GM19238 (cell line): ENCODE results near the gene MYB.
"Not testable (repeated sequence)": the region's sequence is repeated elsewhere in the genome, so short reads cannot be mapped to it uniquely, and the experiment has no call there.

Source experiments
- DNase-seq: peaks from one replicate; pipeline ENCODE4 v3.0.0; 2011; ENCODE audit warnings: low spot score; ENCODE audit not compliant: insufficient read length

MYB gene

DNA sequence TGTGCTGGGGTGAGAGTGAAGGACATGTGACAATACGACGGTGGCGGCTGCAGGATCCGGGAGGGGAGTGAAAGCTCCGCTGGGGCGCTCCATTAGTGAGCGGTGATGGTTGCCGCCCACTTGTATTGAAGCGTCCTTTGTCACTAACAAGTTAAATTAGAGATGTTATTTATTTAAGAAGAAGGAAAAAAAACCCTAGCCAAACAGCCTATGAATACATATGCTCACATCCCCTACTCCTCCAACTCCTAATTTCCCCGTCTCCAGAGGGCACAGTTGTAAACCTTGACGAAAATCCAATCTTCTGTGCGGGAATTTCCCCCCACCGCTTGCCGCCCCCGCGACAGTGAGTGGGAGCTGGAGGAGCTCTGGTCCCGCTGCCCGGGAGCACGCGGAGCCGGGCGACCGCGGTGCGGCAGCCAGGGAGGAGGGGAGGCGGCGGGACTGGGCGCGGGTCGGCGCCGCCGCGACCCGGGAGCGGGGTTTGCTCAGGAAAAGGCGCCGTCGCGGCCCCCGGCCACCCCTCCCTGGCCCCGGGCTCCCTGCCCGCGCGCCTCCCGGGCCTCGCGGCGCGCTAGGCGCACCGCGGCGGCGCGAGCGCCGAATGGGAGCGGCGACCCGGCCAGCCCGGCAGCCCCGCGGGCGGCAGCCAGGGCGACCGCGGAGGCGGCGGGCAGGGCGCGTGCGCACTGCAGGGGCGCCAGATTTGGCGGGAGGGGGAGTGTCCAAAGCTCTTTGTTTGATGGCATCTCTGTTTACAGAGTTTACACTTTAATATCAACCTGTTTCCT, at the start of gene MYB:
Gene MYB (plus strand): TSS at position 767 of the 791 bp plus-strand sequence. CDS start 206 bp downstream, outside the sequence.
- peak; percentile 79 for DNase-seq

DNA sequence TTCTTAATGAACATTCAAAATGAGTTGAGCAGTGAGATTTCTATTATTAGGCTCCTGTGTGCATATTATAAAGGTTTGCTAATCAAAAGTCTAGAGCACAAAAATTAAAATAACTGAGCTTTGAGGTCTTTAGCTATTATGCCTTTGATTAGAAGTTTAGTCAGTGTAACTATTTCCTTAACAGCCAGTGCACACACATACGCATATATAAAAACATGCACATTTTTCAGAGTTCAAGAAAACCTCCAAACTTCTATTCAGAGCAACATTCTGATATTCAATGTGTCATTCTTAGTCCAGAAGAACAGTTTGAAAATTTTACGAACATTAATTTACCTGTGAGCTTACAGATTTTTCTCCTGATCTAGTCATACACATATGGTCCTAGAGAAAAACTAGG, 48.3 kb upstream of the MYB start:
- no peak for DNase-seq

GRCh38 chr6:135135835-135136234, 45.3 kb upstream of the MYB start:
- DNase-seq: no peak

- no peak for DNase-seq
These were observed 43.3 kb upstream of the MYB start for GRCh38 chr6:135137826-135138225.

DNA sequence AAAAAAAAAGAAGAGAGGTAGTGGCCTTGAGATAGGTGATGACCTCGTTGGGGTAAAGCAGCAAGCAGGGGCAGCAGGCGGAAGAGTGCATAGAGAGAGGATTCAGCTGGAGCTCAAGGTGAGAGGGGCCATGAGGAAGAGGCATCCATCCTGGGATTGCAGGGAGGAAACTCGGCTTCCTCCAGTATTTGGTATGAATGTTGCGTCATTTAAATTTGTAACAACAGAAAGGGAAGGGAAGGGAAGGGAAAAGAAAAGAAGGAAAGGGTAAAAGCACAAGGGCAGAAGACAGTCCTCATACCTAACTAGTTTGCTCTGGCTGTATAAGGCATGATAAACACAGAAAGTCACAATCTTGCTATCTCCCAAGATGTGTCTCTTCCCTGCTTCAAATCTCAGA, 39.9 kb upstream of the MYB start:
- no peak for DNase-seq

DNA sequence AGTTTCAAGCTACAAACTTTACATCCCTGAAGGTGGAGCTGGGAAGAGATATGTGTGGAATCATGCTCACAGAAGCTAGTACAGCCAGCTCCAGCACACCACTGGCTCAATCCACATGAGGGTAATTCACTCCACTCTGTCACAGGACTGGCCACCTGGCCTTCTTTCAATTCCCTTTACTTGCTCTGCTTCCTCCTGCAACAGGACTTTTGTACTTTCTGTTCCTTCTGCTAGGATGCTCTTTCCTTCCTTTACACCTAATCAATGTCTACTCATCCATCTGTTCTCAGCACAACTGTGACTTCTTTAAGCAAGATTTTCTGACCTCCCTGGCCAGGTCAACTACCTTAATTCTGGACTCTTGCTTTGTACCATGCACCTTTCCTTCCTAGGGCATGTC, 39.4 kb upstream of the MYB start:
- no peak for DNase-seq

- not testable (repeated sequence) for DNase-seq
These were observed 38.9 kb upstream of the MYB start for GRCh38 chr6:135142232-135142631.

GRCh38 chr6:135144673-135145062, 36.4 kb upstream of the MYB start:
- DNase-seq: no peak

DNA sequence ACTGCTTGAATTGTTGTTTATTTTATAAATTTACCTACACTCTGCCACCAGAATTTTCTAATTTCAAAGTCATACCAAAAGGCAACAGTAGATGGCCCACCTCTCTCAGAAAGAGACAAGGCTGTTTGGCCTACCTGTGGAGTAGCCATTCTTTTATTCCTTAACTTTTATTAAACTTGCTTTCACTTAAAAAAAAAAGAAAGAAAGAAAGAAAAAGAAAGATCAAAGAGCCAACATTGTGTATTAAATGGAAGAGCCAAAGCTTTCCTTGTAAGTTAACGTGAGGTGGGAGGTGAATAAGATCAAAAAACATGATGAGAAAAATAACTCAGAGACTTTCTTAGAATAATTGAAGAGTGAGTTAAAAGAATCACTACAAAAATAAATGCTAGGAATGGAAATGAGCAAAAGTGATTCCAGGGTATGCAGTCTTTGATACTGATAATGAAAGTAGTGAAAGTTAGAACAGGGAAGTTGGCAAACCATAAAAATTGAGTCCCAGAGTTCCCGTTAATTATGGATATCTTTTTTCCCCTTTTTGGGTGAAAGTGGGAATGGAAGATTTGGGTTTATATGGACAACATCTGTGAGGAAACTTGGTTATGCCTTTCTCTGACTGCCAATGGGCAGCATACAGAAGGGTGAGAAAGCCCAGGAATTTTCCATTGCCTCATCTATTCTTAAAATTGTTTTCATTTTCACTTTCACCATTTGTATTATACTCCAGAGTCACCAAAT, 35.9 kb upstream of the MYB start:
- DNase-seq: no peak

- no peak for DNase-seq
These were observed 34.8 kb upstream of the MYB start for GRCh38 chr6:135146162-135146934.

DNA sequence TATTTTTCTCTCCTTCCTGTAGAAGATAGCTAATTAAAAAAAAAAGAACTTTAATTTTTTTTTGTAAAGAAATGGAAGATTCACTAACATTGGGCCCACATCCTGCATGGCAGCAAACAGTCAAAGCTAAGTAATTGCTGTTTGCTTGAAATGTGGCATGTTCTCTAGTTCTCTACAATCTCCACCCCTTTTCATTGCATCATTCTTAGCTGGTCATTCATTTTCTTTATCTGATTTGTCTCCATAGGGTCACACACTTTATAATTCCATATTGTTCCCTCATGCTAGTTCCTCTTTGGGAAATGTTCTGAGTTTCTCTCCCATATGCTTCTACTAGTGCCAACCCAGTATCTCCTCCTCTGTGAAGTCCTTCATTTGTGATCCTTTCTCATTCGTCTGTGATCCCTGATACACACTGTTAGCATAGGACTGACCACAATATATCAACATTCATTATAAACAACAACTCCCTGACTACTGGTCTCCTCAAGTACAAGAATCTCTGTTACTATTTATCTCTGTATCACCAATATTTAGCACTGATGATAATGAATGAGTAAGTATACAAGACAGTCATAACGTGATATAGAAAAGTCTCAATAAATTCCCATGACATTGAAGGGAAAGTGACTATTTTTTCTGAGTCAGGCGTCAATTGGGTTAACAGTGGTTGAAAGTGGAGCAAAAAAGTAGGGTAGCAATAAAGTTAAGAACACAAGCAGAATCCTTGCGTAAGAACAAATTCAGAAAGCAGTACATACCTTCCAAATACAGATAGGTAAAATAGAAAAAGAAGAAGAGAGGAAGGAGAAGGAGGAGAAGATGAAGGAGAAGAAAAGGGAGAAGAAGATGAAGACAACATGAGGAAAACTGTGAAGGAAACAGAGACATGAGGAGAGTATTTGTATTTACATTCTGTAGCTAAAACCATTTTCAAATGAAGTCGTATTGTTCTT, 33.2 kb upstream of the MYB start:
- DNase-seq: no peak

GRCh38 chr6:135148889-135149288, 32.2 kb upstream of the MYB start:
- no peak for DNase-seq

DNA sequence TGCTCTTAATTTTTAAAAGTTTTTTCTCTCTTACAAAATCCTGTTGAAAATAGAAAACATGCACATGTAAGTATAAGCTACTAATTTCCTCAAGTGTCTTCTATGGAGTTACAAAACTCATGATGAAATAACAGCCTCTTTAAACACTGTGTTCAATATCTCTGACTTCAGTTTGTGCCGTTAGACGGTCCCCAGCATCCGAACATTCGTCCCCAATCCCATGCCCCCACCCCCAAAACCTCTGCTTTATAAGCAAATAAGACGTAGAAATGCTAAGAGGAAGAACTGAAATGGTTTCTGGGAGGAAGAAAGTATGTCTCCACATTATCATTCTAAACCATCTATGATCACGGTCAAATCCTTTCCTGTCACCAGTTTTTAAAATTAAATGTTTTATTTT, 31.7 kb upstream of the MYB start:
- DNase-seq: no peak

DNA sequence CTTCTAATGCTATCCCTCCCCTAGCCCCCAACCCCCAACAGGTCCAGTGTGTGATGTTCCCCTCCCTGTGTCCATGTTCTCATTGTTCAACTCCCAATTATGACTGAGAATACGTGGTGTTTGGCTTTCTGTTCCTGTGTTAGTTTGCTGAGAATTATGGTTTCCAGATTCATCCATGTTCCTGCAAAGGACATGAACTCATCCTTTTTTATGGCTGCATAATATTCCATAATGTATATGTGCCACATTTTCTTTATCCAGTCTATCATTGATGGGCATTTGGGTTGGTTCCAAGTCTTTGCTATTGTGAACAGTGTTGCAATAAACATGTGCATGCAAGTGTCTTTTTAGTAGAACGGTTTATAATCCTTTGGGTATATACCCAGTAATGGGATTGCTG, 30.6 kb upstream of the MYB start:
- not testable (repeated sequence) for DNase-seq

- not testable (repeated sequence) for DNase-seq
These were observed 27.0 kb upstream of the MYB start for GRCh38 chr6:135154125-135154524.

DNA sequence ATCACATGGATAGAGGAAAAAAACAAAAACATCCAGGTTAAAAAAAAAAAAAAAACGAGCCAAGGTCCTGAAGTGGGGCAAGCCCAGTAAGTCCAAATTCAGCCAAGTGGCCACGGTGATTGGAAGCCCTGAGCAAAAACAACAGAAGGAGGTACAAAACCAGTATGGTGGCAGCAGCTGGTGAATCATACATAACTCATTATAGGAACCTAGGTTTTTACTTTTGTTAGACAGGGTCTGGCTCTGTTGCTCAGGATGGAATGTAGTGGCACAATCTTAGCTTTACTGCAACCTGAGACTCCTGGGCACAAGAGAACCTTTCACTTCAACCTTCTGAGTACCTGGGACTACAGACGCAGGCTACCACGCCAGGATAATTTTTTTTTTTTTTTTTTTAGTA, 22.7 kb upstream of the MYB start:
- DNase-seq: no peak

DNA sequence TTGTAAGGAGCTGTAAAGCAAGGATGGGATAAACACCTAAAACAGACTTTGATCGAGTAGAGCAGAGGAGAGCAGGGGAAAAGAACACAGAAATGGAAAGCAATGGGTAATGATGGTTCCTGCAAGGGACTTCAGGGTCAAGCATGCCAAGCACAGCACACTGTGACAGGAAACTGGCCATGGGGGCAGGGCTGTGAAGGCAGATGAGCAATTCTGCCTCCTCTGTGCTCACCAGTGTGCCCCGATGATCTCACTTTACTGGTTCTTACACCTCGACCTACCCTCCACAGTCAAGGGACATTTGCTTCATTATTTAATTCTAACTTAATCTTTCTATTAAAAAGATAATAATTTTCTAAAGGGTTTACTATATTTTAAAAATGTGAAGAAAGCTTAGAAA, 21.6 kb upstream of the MYB start:
- DNase-seq: no peak

- DNase-seq: no peak
These were observed 19.4 kb upstream of the MYB start for GRCh38 chr6:135161411-135162395.

GRCh38 chr6:135162678-135163439, 18.2 kb upstream of the MYB start:
- no peak for DNase-seq
